ENCODE measurements around the gene ISL1.

Gene ISL1

GRCh38 chr5:51385216-51385615 is 2.0 kb downstream of the ISL1 start:
- DNase-seq (ENCODE audit: low read depth): no peak
- TF ChIP-seq CTCF (IDR thresholded peaks at IDR 0.05; ENCODE audit: insufficient read depth, low read depth, low read length, missing control alignments): no peak
- H3K4me3 ChIP-seq (ENCODE audit: low read depth, low read length): no peak overlapping the region

- no peak for TF ChIP-seq CTCF (IDR thresholded peaks at IDR 0.05; ENCODE audit: insufficient read depth, low read depth, low read length, missing control alignments)
- H3K4me3 ChIP-seq (ENCODE audit: low read depth, low read length): no peak overlapping the region
- DNase-seq (ENCODE audit: low read depth): no peak
Measured at GRCh38 chr5:51386916-51387883, 4.0 kb downstream of the ISL1 start.

GRCh38 chr5:51387884-51388275 is 4.6 kb downstream of the ISL1 start:
- DNase-seq (ENCODE audit: low read depth): no peak
- no peak for TF ChIP-seq CTCF (IDR thresholded peaks at IDR 0.05; ENCODE audit: insufficient read depth, low read depth, low read length, missing control alignments)
- H3K4me3 ChIP-seq (ENCODE audit: low read depth, low read length): no peak overlapping the region

GRCh38 chr5:51388488-51389287 is 5.4 kb downstream of the ISL1 start:
- no peak overlapping the region for H3K4me3 ChIP-seq (ENCODE audit: low read depth, low read length)
- TF ChIP-seq CTCF (IDR thresholded peaks at IDR 0.05; ENCODE audit: insufficient read depth, low read depth, low read length, missing control alignments): no peak
- no peak for DNase-seq (ENCODE audit: low read depth)

GRCh38 chr5:51389288-51389576 is 6.0 kb downstream of the ISL1 start:
- no peak overlapping the region for H3K4me3 ChIP-seq (ENCODE audit: low read depth, low read length)
- no peak for DNase-seq (ENCODE audit: low read depth)

More at GRCh38 chr5:51389288-51389576, 6.0 kb downstream of the ISL1 start:
- TF ChIP-seq CTCF (IDR thresholded peaks at IDR 0.05; ENCODE audit: insufficient read depth, low read depth, low read length, missing control alignments): no peak

Data from GM12865 (cell line).